T-helper 9 cell (primary cell): ENCODE data around the gene KRTAP9-9.
"Not testable (repeated sequence)": the region's sequence is repeated elsewhere in the genome, so short reads cannot be mapped to it uniquely, and the experiment has no call there.

Source experiments
- DNase-seq: peaks from one replicate; pipeline ENCODE4 v3.0.0-alpha.2; 2020
- total RNA-seq, 2 donors: gene quantifications; one replicate each; lab custom pipeline; 2026; lab: John Stamatoyannopoulos, UW

Gene KRTAP9-9
- total RNA-seq = 0 reads per million in 2 donors

- DNase-seq = not testable (repeated sequence)
Measured at GRCh38 chr17:41255381-41256290, at the start of gene KRTAP9-9. Gene KRTAP9-9 (plus strand): TSS chr17:41255384.

GRCh38 chr17:41211845-41212466 lies 43.2 kb upstream of the KRTAP9-9 start:
- no peak for DNase-seq

- DNase-seq = no peak
Measured at GRCh38 chr17:41212524-41213169, 42.5 kb upstream of the KRTAP9-9 start.

GRCh38 chr17:41215681-41216080 lies 39.5 kb upstream of the KRTAP9-9 start:
- no peak for DNase-seq

- no peak for DNase-seq
Measured at GRCh38 chr17:41223821-41224220, 31.4 kb upstream of the KRTAP9-9 start.

GRCh38 chr17:41226051-41226450 lies 29.1 kb upstream of the KRTAP9-9 start:
- no peak for DNase-seq

GRCh38 chr17:41226598-41227095 lies 28.5 kb upstream of the KRTAP9-9 start, which contains the start of gene KRTAP9-2:
Gene KRTAP9-2 (plus strand): TSS chr17:41226648. CDS start chr17:41226655, 7 bp downstream.
- DNase-seq = not testable (repeated sequence)

- DNase-seq = no peak
Measured at GRCh38 chr17:41230094-41230493, 25.1 kb upstream of the KRTAP9-9 start.

- DNase-seq = no peak
Measured at GRCh38 chr17:41231731-41232130, 23.5 kb upstream of the KRTAP9-9 start.

GRCh38 chr17:41232399-41233105 lies 22.6 kb upstream of the KRTAP9-9 start, which contains the start of gene KRTAP9-3:
Gene KRTAP9-3 (plus strand): TSS chr17:41232449. CDS start chr17:41232502, 53 bp downstream.
- DNase-seq = not testable (repeated sequence)

GRCh38 chr17:41237116-41237515 lies 18.1 kb upstream of the KRTAP9-9 start:
- DNase-seq = not testable (repeated sequence)

GRCh38 chr17:41237949-41238437 lies 17.2 kb upstream of the KRTAP9-9 start, which contains the start of gene KRTAP9-8:
Gene KRTAP9-8 (plus strand): TSS chr17:41237999. CDS start chr17:41238052, 53 bp downstream.
- DNase-seq = not testable (repeated sequence)

GRCh38 chr17:41246995-41247787 lies 8.0 kb upstream of the KRTAP9-9 start:
- DNase-seq = not testable (repeated sequence)

GRCh38 chr17:41249637-41250240 lies 5.4 kb upstream of the KRTAP9-9 start, which contains the start of gene KRTAP9-4:
Gene KRTAP9-4 (plus strand): TSS chr17:41249687. CDS start chr17:41249721, 34 bp downstream.
- DNase-seq = not testable (repeated sequence)

GRCh38 chr17:41251261-41251660 lies 3.9 kb upstream of the KRTAP9-9 start:
- no peak for DNase-seq

GRCh38 chr17:41254861-41255260 lies 323 bp upstream of the KRTAP9-9 start:
- no peak for DNase-seq

- no peak for DNase-seq
Measured at GRCh38 chr17:41256291-41256685, 1.1 kb downstream of the KRTAP9-9 start.

GRCh38 chr17:41258406-41258805 lies 3.2 kb downstream of the KRTAP9-9 start:
- DNase-seq = no peak

GRCh38 chr17:41263212-41263611 lies 8.0 kb downstream of the KRTAP9-9 start:
- DNase-seq = no peak

- DNase-seq = no peak
Measured at GRCh38 chr17:41264599-41264998, 9.4 kb downstream of the KRTAP9-9 start.
